MCF 10A (cell line): ENCODE data around the gene ADAM12. TPM values are rescaled to one million over a fixed set of nuclear protein-coding genes. Genes with fewer than 3 reads are reported as not detected.

Source experiments
- BruUV-seq: library from RNA; stranded (reverse); fragments of 400-500 nt; replicated peaks from 2 replicates; lab custom pipeline; 2021; lab: Mats Ljungman, UMichigan
- CTCF ChIA-PET: fragments of 300-600 bp; sonication (Branson Sonifier 250); formaldehyde crosslinking; extraction: SDS; loops from one replicate; lab custom pipeline; 2021; ENCODE audit warnings: antibody characterized with exemption, inconsistent platforms; lab: Yijun Ruan, JAX
- POLR2A ChIA-PET: fragments of 300-600, 350-650 bp; sonication (Branson Sonifier 250); formaldehyde crosslinking; extraction: SDS; loops from one replicate; lab custom pipeline; 2020; ENCODE audit warnings: antibody characterized with exemption, inconsistent platforms; lab: Yijun Ruan, JAX
- DNase-seq: peaks from one replicate; pipeline ENCODE4 v3.0.0-alpha.2; 2018; ENCODE audit not compliant: unreplicated experiment
- H3K27ac Mint-ChIP-seq: one replicate; pipeline ENCODE4 v1.8.0; 2022; ENCODE audit warnings: mild to moderate bottlenecking, low read depth, mixed read lengths; ENCODE audit not compliant: unreplicated experiment
- H3K27me3 Mint-ChIP-seq: one replicate; pipeline ENCODE4 v1.8.0; 2022; ENCODE audit warnings: mixed read lengths; ENCODE audit not compliant: insufficient read depth, unreplicated experiment
- H3K36me3 Mint-ChIP-seq: one replicate; pipeline ENCODE4 v1.8.0; 2022; ENCODE audit warnings: mild to moderate bottlenecking, moderate library complexity, mixed read lengths; ENCODE audit not compliant: insufficient read depth, unreplicated experiment
- H3K4me1 Mint-ChIP-seq: one replicate; pipeline ENCODE4 v1.8.0; 2022; ENCODE audit warnings: mixed read lengths; ENCODE audit not compliant: insufficient read depth, unreplicated experiment
- H3K4me3 Mint-ChIP-seq: one replicate; pipeline ENCODE4 v1.8.0; 2022; ENCODE audit warnings: mild to moderate bottlenecking, moderate library complexity, mixed read lengths; ENCODE audit not compliant: unreplicated experiment
- H3K9me3 Mint-ChIP-seq: one replicate; pipeline ENCODE4 v1.8.0; 2022; ENCODE audit warnings: mixed read lengths; ENCODE audit not compliant: unreplicated experiment
- intact Hi-C: fragments of 100-400 bp; cut with micrococcal nuclease; formaldehyde crosslinking; loops from 2 replicates; pipeline ENCODE4 v1.14.1; 2022
- total RNA-seq: library from RNA; stranded (reverse); gene quantifications from 2 replicates; pipeline ENCODE4 v1.2.3, GENCODE V29; 2022
- TF ChIP-seq, protein P1 (sequence below): fragments of 200-600 bp; IDR thresholded peaks from one replicate; pipeline ENCODE4 v1.8.0; 2022; ENCODE audit warnings: antibody characterized with exemption, mild to moderate bottlenecking; ENCODE audit not compliant: unreplicated experiment

The ADAM12 gene
- total RNA-seq, 1 experiment from 2014 or later = 2.2 TPM

DNA sequence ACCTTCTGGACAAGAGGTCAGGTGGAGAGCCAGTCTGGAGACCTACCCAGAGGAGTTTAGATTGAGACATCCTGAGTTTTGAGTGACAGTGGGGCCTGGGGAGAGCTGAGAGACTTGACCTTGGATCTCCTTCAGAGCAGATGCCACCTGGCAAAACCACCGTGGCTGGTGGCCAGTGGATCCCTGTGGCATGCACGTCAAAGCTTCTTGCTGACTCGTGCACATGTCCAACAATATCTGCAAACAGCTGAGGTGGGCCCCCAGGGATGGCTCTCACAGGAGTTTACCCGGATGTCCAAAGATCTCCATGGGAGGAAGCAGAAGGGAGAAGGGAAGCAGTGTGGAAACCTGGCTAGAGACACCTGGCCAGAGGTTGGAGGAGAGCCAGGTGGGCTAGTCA, 261.4 kb downstream of the ADAM12 start:
- ChIA-PET POLR2A (no interaction called here), CTCF (interaction anchor here (0.6 kb wide), 1 partner anchor 52 kb away, joined by 3 read pairs; no protein-coding TSS in a partner anchor)
- Mint-ChIP-seq H3K9me3 (no peaks in the 10 kb centered on the region), H3K4me3 (no peak overlapping the region), H3K27me3 (no peaks in the 10 kb centered on the region), H3K36me3 (no peaks in the 10 kb centered on the region), H3K27ac (no peak overlapping the region), H3K4me1 (no peaks in the 10 kb centered on the region)
- no TSS peak for BruUV-seq
- intact Hi-C loops = no loop called here
- TF ChIP-seq, protein P1, sequence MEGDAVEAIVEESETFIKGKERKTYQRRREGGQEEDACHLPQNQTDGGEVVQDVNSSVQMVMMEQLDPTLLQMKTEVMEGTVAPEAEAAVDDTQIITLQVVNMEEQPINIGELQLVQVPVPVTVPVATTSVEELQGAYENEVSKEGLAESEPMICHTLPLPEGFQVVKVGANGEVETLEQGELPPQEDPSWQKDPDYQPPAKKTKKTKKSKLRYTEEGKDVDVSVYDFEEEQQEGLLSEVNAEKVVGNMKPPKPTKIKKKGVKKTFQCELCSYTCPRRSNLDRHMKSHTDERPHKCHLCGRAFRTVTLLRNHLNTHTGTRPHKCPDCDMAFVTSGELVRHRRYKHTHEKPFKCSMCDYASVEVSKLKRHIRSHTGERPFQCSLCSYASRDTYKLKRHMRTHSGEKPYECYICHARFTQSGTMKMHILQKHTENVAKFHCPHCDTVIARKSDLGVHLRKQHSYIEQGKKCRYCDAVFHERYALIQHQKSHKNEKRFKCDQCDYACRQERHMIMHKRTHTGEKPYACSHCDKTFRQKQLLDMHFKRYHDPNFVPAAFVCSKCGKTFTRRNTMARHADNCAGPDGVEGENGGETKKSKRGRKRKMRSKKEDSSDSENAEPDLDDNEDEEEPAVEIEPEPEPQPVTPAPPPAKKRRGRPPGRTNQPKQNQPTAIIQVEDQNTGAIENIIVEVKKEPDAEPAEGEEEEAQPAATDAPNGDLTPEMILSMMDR = no peak
- no peak for DNase-seq

DNA sequence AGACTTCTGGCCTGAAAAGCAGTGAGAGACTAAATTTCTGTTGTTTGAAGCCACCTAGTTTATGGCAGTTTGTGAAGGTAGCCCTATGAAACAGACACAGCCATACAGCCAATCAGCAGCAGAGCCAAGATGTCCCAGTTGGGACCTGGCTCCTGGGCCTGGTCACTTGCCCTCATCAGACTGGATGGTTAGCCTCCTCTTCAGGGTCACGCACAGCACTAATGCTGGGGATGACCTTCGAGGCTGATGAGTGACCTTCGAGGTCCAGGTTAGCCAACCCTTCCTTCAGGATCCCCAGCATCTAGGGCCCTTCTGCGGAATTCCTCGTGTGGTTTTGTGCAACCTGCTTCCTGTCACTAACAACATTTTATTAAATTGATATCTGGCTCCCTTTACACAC, 262.3 kb downstream of the ADAM12 start:
- no peaks in the 10 kb centered on the region for H3K36me3 Mint-ChIP-seq
- H3K27ac Mint-ChIP-seq = no peak overlapping the region
- no TSS peak for BruUV-seq
- no peaks in the 10 kb centered on the region for H3K27me3 Mint-ChIP-seq
- intact Hi-C loops = no loop called here
- no peaks in the 10 kb centered on the region for H3K9me3 Mint-ChIP-seq
- no peaks in the 10 kb centered on the region for H3K4me1 Mint-ChIP-seq
- no peak for DNase-seq
- POLR2A ChIA-PET = no interaction called here
- CTCF ChIA-PET = no interaction called here
- TF ChIP-seq, protein P1 = no peak
- no peak overlapping the region for H3K4me3 Mint-ChIP-seq

DNA sequence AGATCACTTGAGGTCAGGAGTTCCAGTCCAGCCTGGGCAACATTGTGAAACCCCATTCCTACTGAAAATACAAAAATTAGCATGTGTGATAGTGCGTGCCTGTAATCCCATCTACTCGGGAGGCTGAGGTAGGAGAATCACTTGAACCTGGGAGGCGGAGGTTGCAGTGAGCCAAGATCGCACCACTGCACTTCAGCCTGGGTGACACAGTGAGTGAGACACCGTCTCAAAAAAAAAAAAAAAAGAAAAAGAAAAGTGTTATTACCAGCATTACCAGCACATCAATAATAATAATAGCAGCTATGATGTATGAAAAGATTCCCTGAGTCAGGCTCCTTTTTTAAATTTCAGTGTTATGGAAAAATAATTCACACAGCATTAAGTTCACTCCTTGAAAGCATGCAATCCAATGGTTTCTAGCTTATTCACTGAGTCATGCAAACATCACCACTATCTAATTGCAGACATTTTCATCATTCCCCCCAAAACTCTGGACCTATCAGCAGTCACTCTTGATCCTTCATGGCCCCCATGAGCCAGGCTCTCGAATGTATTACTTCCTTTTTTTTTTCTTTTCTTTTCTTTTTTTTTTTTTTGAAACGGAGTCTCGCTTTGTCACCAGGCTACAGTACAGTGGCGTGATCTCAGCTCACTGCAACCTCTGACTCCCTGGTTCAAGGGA, 263.5 kb downstream of the ADAM12 start:
- intact Hi-C loops = no loop called here
- no peaks in the 10 kb centered on the region for H3K27me3 Mint-ChIP-seq
- no peaks in the 10 kb centered on the region for H3K4me1 Mint-ChIP-seq
- TF ChIP-seq, protein P1 = no peak
- ChIA-PET CTCF (no interaction called here), POLR2A (no interaction called here)
- no TSS peak for BruUV-seq
- H3K36me3 Mint-ChIP-seq = no peaks in the 10 kb centered on the region
- no peak overlapping the region for H3K27ac Mint-ChIP-seq
- H3K4me3 Mint-ChIP-seq = no peak overlapping the region
- H3K9me3 Mint-ChIP-seq = no peaks in the 10 kb centered on the region
- DNase-seq = no peak

DNA sequence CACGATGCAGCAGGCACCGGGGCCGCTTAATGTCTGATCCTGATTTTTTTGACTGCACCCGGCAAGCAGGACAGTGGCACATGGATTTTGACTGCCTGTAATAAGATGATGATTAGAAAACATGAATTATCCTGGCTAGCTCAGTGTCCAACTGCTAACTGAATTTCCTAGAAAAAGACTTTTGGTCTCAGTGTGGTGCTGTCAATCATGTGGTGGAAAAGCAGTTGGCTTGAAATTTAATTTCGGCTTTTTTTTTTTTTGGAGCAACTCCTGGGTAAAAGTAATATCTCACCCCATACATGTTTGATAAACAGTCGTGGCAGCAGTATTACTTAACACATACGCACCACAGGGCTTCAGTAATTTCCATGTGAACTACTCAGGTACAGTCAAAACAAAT, 264.2 kb downstream of the ADAM12 start:
- intact Hi-C loops = no loop called here
- no peaks in the 10 kb centered on the region for H3K9me3 Mint-ChIP-seq
- POLR2A ChIA-PET = no interaction called here

More for the DNA sequence above, 264.2 kb downstream of the ADAM12 start:
- no peak for DNase-seq
- Mint-ChIP-seq H3K4me3 (no peak overlapping the region), H3K36me3 (no peaks in the 10 kb centered on the region), H3K27ac (no peak overlapping the region), H3K4me1 (no peaks in the 10 kb centered on the region), H3K27me3 (no peaks in the 10 kb centered on the region)
- BruUV-seq = no TSS peak
- TF ChIP-seq, protein P1 = no peak
- CTCF ChIA-PET = interaction anchor here (0.6 kb wide), 2 partner anchors 193 to 658 kb away, joined by 3 read pairs; no protein-coding TSS in a partner anchor
